ENCODE data around the gene CREBRF.
"Not testable (repeated sequence)": the region's sequence is repeated elsewhere in the genome, so short reads cannot be mapped to it uniquely, and the experiment has no call there.

The CREBRF gene

GRCh38 chr5:173089581-173089980 is 33.4 kb downstream of the CREBRF start:
- no peak for DNase-seq

DNA sequence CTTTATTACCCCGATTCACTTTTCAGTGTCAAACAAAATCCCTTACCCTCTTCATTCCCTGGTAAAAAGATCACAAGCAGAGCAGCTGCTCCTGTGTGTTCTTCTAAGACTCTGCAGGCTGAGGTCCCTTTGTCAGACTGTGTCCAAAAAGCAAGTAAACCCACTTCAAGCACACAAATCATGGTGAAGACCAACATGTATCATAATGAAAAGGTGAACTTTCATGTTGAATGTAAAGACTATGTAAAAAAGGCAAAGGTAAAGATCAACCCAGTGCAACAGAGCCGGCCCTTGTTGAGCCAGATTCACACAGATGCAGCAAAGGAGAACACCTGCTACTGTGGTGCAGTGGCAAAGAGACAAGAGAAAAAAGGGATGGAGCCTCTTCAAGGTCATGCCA is 34.5 kb downstream of the CREBRF start:
- DNase-seq: no peak

GRCh38 chr5:173091981-173092380 is 35.8 kb downstream of the CREBRF start:
- DNase-seq: no peak

DNA sequence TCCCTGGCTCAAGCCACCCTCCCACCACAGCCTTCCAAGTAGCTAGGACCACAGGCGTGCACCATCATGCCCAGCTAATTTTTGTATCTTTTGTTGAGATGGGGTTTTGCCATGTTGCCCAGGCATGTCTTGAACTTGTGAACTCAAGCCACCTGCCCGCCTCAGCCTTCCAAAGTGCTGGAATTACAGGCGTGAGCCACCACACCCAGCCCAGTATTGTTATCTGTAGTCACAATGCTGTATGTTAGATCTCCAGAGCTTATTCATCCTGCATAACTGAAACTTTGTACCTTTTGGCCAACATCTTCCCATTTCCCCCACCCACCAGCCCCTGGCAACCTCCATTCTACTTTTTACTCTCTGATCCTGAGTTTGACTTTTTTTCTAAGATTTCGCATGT is 37.5 kb downstream of the CREBRF start:
- DNase-seq: no peak

- no peak for DNase-seq
Observed at GRCh38 chr5:173094012-173094661, 38.0 kb downstream of the CREBRF start.

DNA sequence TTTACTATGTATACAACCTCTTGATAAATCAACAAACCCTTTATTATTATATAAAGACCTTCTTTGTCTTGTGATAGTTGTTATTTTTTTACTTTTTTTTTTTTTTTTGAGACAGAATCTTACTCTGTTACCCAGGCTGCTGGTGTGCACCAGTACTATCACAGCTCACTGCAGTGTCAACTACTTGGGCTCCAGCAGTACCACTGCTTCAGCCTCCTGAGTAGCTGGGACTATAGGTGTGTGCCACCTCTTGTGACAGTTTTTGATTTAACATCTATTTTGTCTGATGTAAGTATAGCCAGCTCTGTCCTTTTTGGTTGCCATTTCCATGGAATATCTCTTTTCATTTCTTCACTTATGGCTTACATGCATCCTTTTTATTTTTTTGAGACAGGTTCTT is 42.6 kb downstream of the CREBRF start:
- DNase-seq: no peak

- no peak for DNase-seq
Observed at GRCh38 chr5:173099461-173099860, 43.3 kb downstream of the CREBRF start.

- no peak for DNase-seq
Observed at GRCh38 chr5:173101245-173101644, 45.1 kb downstream of the CREBRF start.

DNA sequence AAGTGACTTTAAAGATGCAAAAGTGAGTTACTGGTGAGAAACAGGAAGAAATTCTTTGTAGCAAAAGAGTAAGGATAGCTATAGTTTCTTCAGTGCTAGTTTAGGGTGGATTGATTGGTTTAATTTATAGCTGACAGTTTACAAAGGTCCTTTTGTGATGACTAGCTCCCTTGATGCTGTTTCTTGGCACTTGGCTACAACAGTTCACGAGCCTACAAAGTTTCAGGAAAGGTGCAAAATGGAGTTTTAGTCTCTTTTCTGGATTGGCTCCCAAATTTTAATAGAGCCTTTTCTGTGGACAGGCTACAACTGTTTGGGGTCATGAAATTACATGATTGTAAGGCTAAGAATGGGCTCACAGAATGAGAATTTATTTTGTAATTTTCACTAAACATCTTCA is 47.3 kb downstream of the CREBRF start:
- no peak for DNase-seq

DNA sequence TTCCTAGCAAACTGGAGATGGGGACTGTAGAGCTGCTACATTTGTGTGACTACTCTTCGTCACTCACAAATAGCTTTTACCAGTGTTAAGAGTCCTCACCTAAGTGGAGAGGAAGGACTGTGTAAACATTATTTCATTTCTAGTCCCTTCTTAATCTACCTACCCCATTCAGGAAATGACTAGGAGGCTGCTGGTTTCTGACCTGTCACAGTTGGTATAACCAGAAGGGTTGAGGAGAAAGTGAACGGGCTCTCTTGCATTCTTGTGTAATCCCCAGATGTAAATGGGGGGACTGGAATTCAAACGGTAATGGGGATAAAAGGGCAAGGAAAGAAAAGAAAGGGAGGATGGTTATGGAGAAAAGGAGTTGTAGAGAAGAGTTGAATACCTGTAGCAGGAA is 52.8 kb downstream of the CREBRF start:
- no peak for DNase-seq

- no peak for DNase-seq
Observed at GRCh38 chr5:173114536-173114935, 58.4 kb downstream of the CREBRF start.

GRCh38 chr5:173119719-173120118 is 63.6 kb downstream of the CREBRF start:
- DNase-seq: no peak

- no peak for DNase-seq
Observed at GRCh38 chr5:173123416-173123815, 67.3 kb downstream of the CREBRF start.

- not testable (repeated sequence) for DNase-seq
Observed at GRCh38 chr5:173132166-173132565, 76.0 kb downstream of the CREBRF start.

- DNase-seq: no peak
Observed at GRCh38 chr5:173138707-173139106, 82.6 kb downstream of the CREBRF start.

GRCh38 chr5:173139631-173140030 is 83.5 kb downstream of the CREBRF start:
- no peak for DNase-seq

DNA sequence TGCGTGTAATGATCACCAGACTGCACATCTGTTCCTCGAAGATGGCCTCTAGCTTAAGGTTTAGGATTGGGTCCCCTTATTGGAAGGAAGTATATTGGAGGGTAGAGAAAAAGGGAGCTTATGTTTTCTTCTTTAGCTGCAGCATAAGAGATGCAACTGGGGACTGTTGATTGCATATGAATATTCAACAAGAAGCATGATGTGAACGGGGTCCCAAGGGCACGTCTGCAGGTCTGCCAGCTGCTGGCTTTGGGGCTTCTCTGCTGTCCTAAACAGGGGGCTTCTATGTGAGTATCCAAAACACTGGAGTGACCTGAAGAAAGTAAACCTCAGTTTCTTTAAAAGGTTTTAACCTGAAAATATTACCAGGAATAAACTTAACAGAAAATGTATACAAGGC is 84.6 kb downstream of the CREBRF start:
- DNase-seq: no peak

GRCh38 chr5:173143567-173143966 is 87.4 kb downstream of the CREBRF start:
- no peak for DNase-seq

DNA sequence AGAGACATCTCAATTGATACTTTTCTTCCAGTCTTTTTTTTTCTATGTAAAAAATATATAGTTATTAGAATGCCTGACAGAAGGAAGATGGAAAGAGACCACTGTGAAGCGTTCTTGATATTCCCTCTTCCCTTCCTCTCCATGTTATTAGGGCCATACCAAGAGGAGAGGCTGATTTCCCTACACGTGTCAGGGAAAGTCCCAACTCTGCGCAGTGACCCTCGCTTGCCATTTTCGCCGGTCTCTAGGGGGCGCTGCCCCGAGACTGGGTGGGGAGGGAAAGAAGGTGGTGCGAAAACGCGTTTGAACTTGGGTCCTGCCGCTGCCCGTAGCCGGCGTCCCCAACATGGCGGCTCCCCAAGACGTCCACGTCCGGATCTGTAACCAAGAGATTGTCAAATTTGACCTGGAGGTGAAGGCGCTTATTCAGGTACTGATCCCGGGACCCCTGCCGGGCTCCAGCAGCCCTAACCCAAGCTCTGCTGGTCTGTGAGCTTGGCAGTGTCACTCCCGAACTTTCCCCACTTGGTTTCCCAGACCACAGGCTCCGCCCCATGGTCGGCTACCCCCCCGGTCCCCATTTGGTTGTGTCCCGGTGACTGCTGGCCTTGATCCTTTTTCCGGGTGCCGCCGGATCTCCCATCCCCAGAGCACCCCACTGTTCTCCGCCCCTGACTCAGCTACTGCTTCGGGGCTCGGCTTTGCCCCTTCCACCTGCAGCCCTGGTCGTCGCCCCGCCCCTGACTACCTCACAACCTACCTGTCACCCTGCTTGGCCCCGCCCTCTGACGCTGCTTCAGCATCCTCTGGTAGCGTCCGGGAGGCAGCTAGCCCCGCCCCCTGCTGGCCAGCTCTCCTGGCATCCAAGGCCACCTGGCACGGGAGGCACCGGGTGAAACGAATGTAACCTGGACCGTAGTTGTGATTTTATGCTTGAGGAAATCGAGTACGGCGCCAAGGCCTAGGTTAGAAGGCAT is 88.3 kb downstream of the CREBRF start, which contains the start of gene BNIP1:
TSS of gene BNIP1 (plus strand) at position 332 of the 977 bp plus-strand sequence. CDS start at position 347, 15 bp downstream.
- peak; percentile 80 for DNase-seq

GRCh38 chr5:173148354-173148753 is 92.2 kb downstream of the CREBRF start:
- DNase-seq: no peak

- no peak for DNase-seq
Observed at GRCh38 chr5:173152547-173152946, 96.4 kb downstream of the CREBRF start.

GRCh38 chr5:173153842-173154241 is 97.7 kb downstream of the CREBRF start:
- no peak for DNase-seq

DNA sequence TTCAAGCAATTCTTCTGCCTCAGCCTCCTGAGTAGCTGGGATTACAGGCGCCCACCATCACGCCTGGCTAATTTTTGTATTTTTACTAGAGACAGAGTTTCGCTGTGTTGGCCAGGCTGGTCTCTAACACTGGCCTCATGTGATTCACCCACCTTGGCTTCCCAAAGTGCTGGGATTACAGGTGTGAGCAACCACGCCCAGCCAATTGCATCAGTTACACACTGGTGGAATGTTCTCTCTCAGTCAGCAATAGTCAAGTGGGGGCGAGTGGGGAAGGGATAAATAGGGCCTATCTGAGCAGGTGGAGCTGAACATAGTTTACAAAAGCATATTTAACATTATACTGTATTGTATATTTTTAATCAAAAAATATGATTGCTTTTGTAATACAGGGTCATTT is 98.5 kb downstream of the CREBRF start:
- DNase-seq: not testable (repeated sequence)

GRCh38 chr5:173155912-173156311 is 99.8 kb downstream of the CREBRF start:
- no peak for DNase-seq
